Kidney tubule cell (primary cell): ENCODE data around the gene SDE2.
"Not testable (repeated sequence)": the region's sequence is repeated elsewhere in the genome, so short reads cannot be mapped to it uniquely, and the experiment has no call there.

Source experiments
- DNase-seq: peaks from one replicate; pipeline ENCODE4 v3.0.0-alpha.2; 2018; ENCODE audit warnings: low spot score

SDE2 gene

GRCh38 chr1:225942574-225942973 lies 56.6 kb downstream of the SDE2 start:
- DNase-seq, result no peak

DNA sequence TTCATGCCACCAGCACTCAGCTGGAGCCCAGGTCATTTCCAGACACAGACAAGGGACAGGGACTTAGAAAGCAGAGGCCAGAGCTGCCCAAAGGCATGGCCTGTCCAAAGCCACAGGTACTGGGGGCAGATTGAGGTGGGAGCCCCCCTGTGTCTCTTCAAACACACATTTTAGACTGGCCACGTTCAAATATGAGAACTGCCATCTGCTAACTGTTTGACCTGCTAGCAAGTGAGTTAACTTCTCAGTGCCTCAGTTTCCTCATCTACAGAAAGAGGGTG lies 57.3 kb downstream of the SDE2 start:
- DNase-seq, result no peak

DNA sequence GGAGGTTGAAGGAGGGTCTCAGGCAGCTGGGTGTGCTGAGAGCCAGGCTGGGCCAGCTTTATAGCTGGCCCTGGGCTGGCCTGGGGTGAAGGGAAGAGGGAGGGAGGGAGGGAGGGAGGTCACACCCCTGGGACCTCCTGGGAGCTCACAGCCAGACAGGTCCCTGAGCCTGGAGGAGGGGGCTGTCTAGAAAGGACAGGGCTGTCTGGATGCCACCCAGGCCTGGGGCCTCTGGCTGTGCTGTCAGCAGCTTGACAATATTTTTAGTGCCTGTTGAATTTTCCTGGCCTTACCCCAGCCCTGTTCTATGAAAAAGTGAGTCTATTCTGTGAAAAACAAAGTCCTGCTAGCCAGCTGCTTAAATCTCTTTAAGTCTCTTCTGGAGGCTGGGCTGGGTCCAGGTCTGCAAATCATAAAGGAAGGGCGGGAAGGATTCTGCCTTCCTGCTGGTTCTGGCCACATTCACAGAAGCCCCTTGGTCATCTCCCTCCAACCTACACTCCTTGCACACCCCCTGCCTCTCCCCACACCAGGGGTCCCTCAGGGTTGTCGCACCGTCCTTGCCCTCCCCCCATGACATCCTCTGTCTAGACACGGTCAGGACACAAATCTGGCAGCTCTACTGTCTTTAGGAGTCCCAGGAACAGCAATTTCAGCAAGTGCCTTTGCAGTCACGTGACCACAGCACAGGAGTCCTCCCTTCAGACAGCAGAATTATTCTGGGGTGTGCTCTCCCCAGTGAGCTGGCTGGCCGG lies 57.8 kb downstream of the SDE2 start, which contains the start of gene LEFTY2:
TSS of gene LEFTY2 (minus strand) at position 34 of the 755 bp plus-strand sequence. CDS start 80 bp downstream, outside the sequence.
- no peak for DNase-seq

- no peak for DNase-seq
Observed at GRCh38 chr1:225940385-225941151, 58.6 kb downstream of the SDE2 start.

- not testable (repeated sequence) for DNase-seq
Observed at GRCh38 chr1:225939939-225940310, 59.2 kb downstream of the SDE2 start.

GRCh38 chr1:225939097-225939938 lies 59.8 kb downstream of the SDE2 start:
- DNase-seq, result not testable (repeated sequence)

DNA sequence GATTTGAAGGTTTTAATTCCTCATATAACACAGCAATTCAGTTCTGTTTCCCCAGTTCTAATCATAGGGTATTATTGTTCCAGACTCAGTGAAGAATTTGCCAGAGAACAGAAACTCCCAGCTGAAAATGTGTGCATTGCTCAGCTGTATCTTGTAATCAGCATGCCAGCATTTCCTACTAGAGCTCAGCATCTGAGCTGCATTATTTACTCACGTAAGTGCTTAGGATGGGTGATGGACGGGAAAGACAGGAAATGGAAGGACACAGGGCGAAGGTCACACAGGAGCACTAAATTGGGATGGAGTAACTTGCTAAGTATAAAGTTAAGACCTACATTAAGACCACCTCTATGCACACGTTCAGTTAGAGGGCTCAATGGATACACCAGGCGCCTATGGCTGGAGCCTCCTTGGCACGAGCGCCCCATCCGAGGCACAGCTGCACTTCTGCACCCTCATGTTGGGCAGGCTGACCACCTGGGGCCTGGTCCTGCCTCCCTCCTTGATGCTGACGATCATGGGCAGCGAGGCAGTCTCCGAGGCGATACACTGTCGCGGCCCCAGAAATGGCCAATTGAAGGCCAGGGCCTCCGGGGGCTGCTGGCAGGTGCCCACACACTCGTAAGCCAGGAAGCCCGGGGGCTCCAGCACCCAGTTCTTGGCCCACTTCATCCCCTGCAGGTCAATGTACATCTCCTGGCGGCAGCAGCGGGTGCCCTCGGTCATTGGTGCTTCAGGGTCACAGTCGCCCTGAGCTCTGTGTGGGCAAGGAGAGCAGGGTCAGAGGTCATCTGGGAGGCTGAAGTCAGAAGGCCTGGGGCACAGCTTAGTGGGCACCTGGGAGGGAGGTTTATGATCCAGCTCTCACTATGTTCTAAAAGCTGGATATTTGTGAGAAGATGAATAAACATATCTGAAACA lies 61.8 kb downstream of the SDE2 start:
- DNase-seq, result no peak

DNA sequence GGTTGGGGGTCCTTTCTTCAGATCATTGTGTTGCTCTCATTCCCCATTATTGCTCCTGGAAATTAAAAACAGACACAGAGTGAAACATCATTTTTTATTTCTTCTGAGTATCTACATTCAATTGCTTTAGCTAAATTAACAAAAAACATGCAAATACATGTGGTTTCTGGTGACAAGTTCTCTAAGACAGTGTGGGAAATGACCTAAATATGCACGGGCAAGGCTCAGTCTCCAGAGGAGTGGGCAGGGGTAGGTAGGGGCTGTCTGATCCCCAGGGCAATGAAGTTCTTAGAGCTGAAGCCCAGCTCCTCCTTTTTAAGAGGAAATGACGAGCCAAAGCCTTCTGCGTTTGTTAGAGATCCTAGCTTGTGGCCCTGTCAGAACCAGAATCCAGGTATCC lies 62.6 kb downstream of the SDE2 start:
- no peak for DNase-seq

DNA sequence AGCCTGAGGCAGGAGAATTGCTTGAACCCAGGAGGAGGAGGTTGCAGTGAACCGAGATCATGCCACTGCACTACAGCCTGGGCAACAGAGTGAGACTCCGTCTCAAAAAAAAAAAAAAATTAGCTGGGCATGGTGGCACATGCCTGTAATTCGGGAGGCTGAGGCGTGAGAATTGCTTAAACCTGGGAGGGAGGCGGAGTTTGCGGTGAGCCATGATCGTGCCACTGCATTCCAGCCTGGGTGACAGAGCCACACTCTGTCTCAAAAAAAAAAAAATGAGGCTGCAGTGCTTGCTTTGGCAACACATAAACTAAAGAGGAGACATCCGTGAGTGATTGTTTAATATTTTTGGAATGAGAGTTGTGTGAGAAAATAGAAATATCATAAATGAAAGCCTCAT lies 63.1 kb downstream of the SDE2 start:
- DNase-seq, result peak; percentile 43

- no peak for DNase-seq
Observed at GRCh38 chr1:225934711-225935110, 64.4 kb downstream of the SDE2 start.

DNA sequence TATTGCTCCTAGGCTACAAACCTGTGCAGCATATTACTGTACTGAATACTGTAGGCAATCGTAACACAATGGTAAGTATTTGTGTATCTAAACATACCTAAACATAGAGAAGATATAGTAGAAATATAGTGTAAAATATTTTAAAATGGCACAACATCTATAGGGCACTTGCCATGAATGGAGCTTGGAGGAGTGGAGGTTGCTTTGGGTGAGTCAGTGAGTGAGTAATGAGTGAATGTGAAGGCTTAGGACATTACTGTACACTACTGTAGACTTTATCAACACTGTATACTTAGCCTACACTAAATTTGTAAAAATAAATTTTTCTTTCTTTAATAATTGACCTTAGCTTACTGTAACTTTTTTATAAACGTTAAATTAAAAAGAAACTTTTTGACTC lies 66.1 kb downstream of the SDE2 start:
- DNase-seq, result peak; percentile 56
